Measurements from ENCODE around the gene LSM7. TPM values are rescaled to one million over a fixed set of nuclear protein-coding genes. Genes with fewer than 3 reads are reported as not detected.
A peak's percentile ranks its signal among the peaks of the same experiment; 100 is the strongest.

Gene LSM7
- polyA plus RNA-seq, 3 donors = 98.6 to 312 (median 132) TPM

DNA sequence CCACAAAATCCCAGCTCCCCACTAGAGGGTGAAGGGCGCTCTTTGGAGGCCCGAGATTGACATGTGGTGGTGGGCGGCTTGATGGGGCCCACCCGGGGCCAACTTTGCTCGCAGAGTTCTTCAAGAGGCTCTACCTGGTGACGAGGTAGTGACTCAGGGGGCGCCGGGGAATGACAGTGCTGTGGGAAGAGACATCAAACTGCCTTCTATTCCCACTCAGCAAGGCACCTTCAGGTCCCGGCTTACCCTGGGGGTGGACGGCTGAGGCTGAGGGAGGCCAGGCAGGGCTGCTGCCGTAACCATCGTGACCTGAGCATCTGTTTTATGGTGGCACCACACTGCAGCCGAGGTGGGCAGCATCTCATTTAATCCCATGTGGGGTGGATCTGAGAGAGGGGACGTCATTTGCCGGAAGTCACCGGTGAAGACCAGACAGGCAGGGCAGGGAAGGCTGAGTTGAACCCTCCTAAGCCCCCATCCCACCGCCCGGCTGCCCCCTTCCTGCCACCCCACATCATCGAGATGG is 22.0 kb downstream of the LSM7 start:
- peaks cover 18 to 42% of the 10 kb centered on the region in 2 donors for H3K4me1 ChIP-seq (ENCODE audit: control insufficient read depth in 1 of 2, insufficient read depth in 2 of 2, low read length in 2 of 2)
- no peak overlapping the region for H3K9ac ChIP-seq (ENCODE audit: insufficient read depth, low read length, poor library complexity, severe bottlenecking)
- H3K4me1 Mint-ChIP-seq = peaks cover 36% of the 10 kb centered on the region
- H3K36me3 ChIP-seq (replicated peaks in 1 of 2; ENCODE audit: control insufficient read depth in 1 of 2, insufficient read depth in 2 of 2, low read length in 2 of 2) = no peaks in the 10 kb centered on the region
- H3K36me3 Mint-ChIP-seq = peaks cover 11 to 19% of the 10 kb centered on the region in 2 donors
- peak overlapping the region in 1 of 2 donors; percentile 85 for H3K4me3 Mint-ChIP-seq
- intact Hi-C loops (cut with micrococcal nuclease) = no loop called here
- no peak for DNase-seq
- H2AFZ ChIP-seq (ENCODE audit: insufficient read depth, low read depth, low read length, poor library complexity, severe bottlenecking) = no peak overlapping the region
- H3K9me3 ChIP-seq (replicated peaks in 1 of 2; ENCODE audit: control insufficient read depth in 1 of 2, insufficient read depth in 1 of 2, low read length in 2 of 2) = peaks cover 0 to 7% of the 10 kb centered on the region in 2 donors
- H3K4me2 ChIP-seq (replicated peaks; ENCODE audit: extremely low read depth, low read length, poor library complexity, severe bottlenecking) = no peak overlapping the region
- H3K27ac ChIP-seq (ENCODE audit: low read depth in 1 of 2, low read length in 2 of 2) = no peak overlapping the region
- no peak overlapping the region for H3K4me3 ChIP-seq (replicated peaks in 1 of 3; ENCODE audit: low read depth in 2 of 3, low read length in 3 of 3)
- TF ChIP-seq, protein P1, sequence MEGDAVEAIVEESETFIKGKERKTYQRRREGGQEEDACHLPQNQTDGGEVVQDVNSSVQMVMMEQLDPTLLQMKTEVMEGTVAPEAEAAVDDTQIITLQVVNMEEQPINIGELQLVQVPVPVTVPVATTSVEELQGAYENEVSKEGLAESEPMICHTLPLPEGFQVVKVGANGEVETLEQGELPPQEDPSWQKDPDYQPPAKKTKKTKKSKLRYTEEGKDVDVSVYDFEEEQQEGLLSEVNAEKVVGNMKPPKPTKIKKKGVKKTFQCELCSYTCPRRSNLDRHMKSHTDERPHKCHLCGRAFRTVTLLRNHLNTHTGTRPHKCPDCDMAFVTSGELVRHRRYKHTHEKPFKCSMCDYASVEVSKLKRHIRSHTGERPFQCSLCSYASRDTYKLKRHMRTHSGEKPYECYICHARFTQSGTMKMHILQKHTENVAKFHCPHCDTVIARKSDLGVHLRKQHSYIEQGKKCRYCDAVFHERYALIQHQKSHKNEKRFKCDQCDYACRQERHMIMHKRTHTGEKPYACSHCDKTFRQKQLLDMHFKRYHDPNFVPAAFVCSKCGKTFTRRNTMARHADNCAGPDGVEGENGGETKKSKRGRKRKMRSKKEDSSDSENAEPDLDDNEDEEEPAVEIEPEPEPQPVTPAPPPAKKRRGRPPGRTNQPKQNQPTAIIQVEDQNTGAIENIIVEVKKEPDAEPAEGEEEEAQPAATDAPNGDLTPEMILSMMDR (IDR thresholded peaks at IDR 0.05) = no peak
- H3K79me2 ChIP-seq (ENCODE audit: insufficient read depth, low read length) = no peaks in the 10 kb centered on the region
- H3K9me3 Mint-ChIP-seq = peaks cover 0 to 38% (median 19%) of the 10 kb centered on the region in 7 donors
- H4K20me1 ChIP-seq (ENCODE audit: insufficient read depth, low read length) = peaks cover 3% of the 10 kb centered on the region
- peaks cover 42 to 88% of the 10 kb centered on the region in 2 donors for H3K27me3 ChIP-seq (ENCODE audit: control insufficient read depth in 2 of 2, insufficient read depth in 2 of 2, low read length in 2 of 2)
- H3K27me3 Mint-ChIP-seq (ENCODE audit: low read depth in 3 of 3) = peaks cover 86 to 97% (median 91%) of the 10 kb centered on the region in 3 donors
- H3K27ac Mint-ChIP-seq = no peak overlapping the region
- WGBS (ENCODE audit: insufficient coverage) = 69% methylated on average over 6 of the region's 19 CpGs

- intact Hi-C loops (cut with micrococcal nuclease) = no loop called here
- H4K20me1 ChIP-seq (ENCODE audit: insufficient read depth, low read length) = peaks cover 10% of the 10 kb centered on the region
- H3K9ac ChIP-seq (ENCODE audit: insufficient read depth, low read length, poor library complexity, severe bottlenecking) = no peak overlapping the region
- H3K4me3 ChIP-seq (replicated peaks in 1 of 3; ENCODE audit: low read depth in 2 of 3, low read length in 3 of 3) = no peak overlapping the region
- Mint-ChIP-seq H3K4me3 (peak overlapping the region in 1 of 2 donors; percentile 62), H3K9me3 (peaks cover 0 to 39% (median 19%) of the 10 kb centered on the region in 7 donors), H3K4me1 (peaks cover 41% of the 10 kb centered on the region), H3K36me3 (peaks cover 13 to 21% of the 10 kb centered on the region in 2 donors), H3K27me3 (ENCODE audit: low read depth in 3 of 3) (peaks cover 85 to 96% (median 93%) of the 10 kb centered on the region in 3 donors), H3K27ac (peak overlapping the region in 1 of 7 donors; percentile 41)
- H3K4me2 ChIP-seq (replicated peaks; ENCODE audit: extremely low read depth, low read length, poor library complexity, severe bottlenecking) = no peak overlapping the region
- H3K9me3 ChIP-seq (replicated peaks in 1 of 2; ENCODE audit: control insufficient read depth in 1 of 2, insufficient read depth in 1 of 2, low read length in 2 of 2) = peaks cover 0 to 7% of the 10 kb centered on the region in 2 donors
- TF ChIP-seq, protein P1 (IDR thresholded peaks at IDR 0.05) = no peak
- no peak overlapping the region for H2AFZ ChIP-seq (ENCODE audit: insufficient read depth, low read depth, low read length, poor library complexity, severe bottlenecking)
- WGBS (ENCODE audit: insufficient coverage) = 83% methylated on average over 3 of the region's 19 CpGs
- peaks cover 42 to 95% of the 10 kb centered on the region in 2 donors for H3K27me3 ChIP-seq (ENCODE audit: control insufficient read depth in 2 of 2, insufficient read depth in 2 of 2, low read length in 2 of 2)
- no peaks in the 10 kb centered on the region for H3K36me3 ChIP-seq (replicated peaks in 1 of 2; ENCODE audit: control insufficient read depth in 1 of 2, insufficient read depth in 2 of 2, low read length in 2 of 2)
- no peak for DNase-seq
- H3K27ac ChIP-seq (ENCODE audit: low read depth in 1 of 2, low read length in 2 of 2) = no peak overlapping the region
- no peaks in the 10 kb centered on the region for H3K79me2 ChIP-seq (ENCODE audit: insufficient read depth, low read length)
- peaks cover 22 to 49% of the 10 kb centered on the region in 2 donors for H3K4me1 ChIP-seq (ENCODE audit: control insufficient read depth in 1 of 2, insufficient read depth in 2 of 2, low read length in 2 of 2)
These were observed 22.7 kb downstream of the LSM7 start for GRCh38 chr19:2305452-2306280.

Measured in CD14-positive monocyte (primary cell).